AG04449 (cell line): ENCODE data around the gene TBL1XR1.
"Not testable (repeated sequence)": the region's sequence is repeated elsewhere in the genome, so short reads cannot be mapped to it uniquely, and the experiment has no call there.

ENCODE experiments used
- CTCF ChIA-PET: fragments of 350-600 bp; formaldehyde crosslinking; extraction: SDS; loops from one replicate; lab custom pipeline; 2021; ENCODE audit warnings: antibody characterized with exemption; lab: Yijun Ruan, JAX
- POLR2A ChIA-PET: fragments of 400-600, 350-600 bp; formaldehyde crosslinking; extraction: SDS; loops from one replicate; lab custom pipeline; 2020; ENCODE audit warnings: antibody characterized with exemption, inconsistent platforms; lab: Yijun Ruan, JAX
- DNase-seq: peaks from one replicate; pipeline ENCODE4 v3.0.0-alpha.2; 2010; ENCODE audit warnings: low read depth, low spot score
- H3K4me3 ChIP-seq: 2 replicates; pipeline ENCODE4 v1.5.1; 2011; ENCODE audit warnings: low read depth, mild to moderate bottlenecking, control low read depth, low read length
- TF ChIP-seq, protein P1 (sequence below): IDR thresholded peaks from one replicate; pipeline ENCODE4 v1.5.1; 2011; ENCODE audit warnings: mild to moderate bottlenecking, moderate library complexity, low read length, control low read depth, inconsistent platforms; ENCODE audit not compliant: insufficient read depth; ENCODE audit errors: missing control alignments

Gene TBL1XR1

DNA sequence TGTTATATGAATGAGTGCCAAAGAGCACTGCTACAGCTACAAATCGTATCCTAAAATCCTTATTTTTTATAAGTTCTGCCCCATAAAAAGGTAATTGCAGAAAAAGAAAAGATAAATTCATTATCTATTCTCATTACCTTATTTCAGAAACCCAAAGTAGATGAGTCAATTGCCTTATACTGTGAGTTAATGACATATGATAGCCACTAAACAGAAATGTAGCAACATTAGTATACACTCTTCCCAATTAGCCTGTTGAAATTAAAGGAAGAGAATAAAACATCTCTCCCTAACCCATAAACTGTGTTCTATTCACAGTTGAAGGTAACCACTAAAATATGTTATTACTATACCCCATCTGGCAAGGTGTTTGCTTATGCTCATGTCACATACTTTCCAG, 11.0 kb downstream of the TBL1XR1 start:
- ChIA-PET POLR2A (no interaction called here), CTCF (no interaction called here)
- TF ChIP-seq, protein P1, sequence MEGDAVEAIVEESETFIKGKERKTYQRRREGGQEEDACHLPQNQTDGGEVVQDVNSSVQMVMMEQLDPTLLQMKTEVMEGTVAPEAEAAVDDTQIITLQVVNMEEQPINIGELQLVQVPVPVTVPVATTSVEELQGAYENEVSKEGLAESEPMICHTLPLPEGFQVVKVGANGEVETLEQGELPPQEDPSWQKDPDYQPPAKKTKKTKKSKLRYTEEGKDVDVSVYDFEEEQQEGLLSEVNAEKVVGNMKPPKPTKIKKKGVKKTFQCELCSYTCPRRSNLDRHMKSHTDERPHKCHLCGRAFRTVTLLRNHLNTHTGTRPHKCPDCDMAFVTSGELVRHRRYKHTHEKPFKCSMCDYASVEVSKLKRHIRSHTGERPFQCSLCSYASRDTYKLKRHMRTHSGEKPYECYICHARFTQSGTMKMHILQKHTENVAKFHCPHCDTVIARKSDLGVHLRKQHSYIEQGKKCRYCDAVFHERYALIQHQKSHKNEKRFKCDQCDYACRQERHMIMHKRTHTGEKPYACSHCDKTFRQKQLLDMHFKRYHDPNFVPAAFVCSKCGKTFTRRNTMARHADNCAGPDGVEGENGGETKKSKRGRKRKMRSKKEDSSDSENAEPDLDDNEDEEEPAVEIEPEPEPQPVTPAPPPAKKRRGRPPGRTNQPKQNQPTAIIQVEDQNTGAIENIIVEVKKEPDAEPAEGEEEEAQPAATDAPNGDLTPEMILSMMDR: no peak
- H3K4me3 ChIP-seq: no peak overlapping the region
- no peak for DNase-seq

DNA sequence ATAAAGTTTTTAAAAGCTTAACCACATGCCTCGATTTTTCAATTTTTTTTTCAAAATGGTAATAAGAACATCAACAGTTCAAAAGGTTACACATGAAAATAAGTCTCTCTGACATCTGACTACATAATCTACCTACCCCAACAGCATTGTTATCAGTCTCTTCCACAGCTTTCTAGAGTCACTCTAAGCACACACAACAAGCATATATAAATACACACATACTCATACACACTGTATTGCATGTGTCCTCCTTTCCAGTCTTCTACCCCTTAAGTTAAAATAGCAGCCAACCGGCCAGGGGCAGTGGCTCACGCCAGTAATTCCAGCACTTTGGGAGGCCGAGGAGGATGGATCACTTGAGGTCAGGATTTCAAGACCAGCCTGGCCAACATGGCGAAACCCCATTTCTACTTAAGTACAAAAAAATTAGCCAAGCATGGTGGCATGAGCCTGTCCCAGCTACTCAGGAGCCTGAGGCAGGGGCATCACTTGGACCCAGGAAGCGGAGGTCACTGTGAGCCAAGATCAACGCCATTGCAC, 12.2 kb downstream of the TBL1XR1 start:
- DNase-seq: no peak
- CTCF ChIA-PET: no interaction called here

DNA sequence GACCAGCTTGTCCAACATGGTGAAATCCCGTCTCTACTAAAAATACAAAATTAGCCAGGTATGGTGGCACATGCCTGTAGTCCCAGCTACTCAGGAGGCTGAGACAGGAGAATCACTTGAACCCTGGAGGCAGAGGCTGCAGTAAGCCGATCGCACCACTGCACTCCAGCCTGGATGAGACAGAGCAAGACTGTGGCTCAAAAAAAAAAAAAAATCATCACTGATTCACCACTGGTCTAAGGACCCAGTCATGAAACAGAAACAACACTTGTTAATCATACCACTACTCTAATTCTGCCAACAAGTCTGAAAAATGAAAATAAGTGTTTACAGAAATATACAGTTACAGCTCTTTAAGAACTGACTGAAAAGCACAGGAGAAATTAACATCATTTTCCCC, 12.7 kb downstream of the TBL1XR1 start:
- CTCF ChIA-PET: interaction anchor here (1.2 kb wide), 1 partner anchor 631 kb away, joined by 3 read pairs; no protein-coding TSS in a partner anchor
- H3K4me3 ChIP-seq, DNase-seq, POLR2A ChIA-PET: not testable (repeated sequence)

More for the DNA sequence above, 12.2 kb downstream of the TBL1XR1 start:
- H3K4me3 ChIP-seq: no peak overlapping the region
- POLR2A ChIA-PET: no interaction called here
- TF ChIP-seq, protein P1: no peak

DNA sequence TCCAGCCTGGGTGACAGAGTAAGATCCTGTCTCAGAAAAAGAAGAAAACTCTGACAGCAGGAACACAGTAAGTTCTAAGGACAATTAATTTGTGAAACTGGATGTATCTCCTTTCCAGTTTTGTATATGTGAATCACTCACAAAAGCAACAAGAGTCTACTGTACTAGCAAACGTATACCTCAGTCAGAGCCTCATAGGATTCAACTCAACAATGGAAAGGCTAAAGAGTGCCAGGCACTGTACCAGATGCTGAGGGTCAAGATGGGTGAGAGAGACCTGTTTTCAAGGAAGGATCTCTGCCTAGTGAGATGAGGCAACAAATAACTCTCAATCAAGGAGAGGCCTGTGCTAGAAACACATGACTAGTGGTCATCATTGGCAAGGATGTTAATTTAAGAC, 14.9 kb downstream of the TBL1XR1 start:
- ChIA-PET POLR2A (no interaction called here), CTCF (no interaction called here)
- TF ChIP-seq, protein P1: no peak
- DNase-seq: no peak
- H3K4me3 ChIP-seq: no peak overlapping the region

DNA sequence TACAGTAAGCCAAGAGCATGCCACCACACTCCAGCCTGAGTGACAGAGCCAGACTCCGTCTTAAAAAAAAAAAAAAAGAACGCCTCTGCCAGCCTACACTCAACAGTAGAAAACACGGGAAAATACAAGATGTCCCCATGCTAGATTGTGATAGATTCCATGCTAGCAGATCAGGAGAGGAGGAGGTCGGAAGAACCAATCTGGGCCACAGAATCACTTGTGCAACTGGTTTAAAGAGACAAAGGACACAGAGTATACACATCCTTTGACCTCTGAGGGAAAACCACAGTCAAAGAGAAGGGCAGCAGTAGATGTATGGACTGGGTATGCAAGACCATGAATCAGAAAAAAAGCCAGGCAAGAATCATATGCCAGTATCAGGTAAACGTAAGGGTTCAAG, 15.9 kb downstream of the TBL1XR1 start:
- H3K4me3 ChIP-seq: no peak overlapping the region
- DNase-seq: no peak
- TF ChIP-seq, protein P1: no peak
- ChIA-PET POLR2A (no interaction called here), CTCF (no interaction called here)

DNA sequence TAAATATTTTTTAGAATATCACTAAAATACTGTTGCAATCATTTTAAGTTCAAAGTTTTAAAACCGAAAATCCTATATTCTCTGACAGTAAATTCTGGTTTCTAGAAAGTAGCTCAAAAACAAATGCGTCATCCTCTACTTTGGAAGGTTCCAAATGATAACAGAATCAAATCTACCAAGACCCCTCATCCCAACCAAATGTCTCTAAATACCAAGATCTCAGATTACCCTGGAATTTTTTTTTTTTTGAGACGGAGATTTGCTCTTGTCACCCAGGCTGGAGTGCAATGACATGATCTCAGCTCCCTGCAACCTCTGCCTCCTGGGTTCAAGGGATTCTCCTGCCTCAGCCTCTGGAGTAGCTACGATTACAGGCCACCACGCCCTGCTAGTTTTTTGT, 16.8 kb downstream of the TBL1XR1 start:
- TF ChIP-seq, protein P1: no peak
- DNase-seq: no peak
- ChIA-PET POLR2A (no interaction called here), CTCF (interaction anchor here (2.2 kb wide), 1 partner anchor 15 kb away, joined by 6 read pairs; no protein-coding TSS in a partner anchor)
- no peak overlapping the region for H3K4me3 ChIP-seq
